Measurements from ENCODE around the gene NOD1. TPM values are rescaled to one million over a fixed set of nuclear protein-coding genes. Genes with fewer than 3 reads are reported as not detected.

Gene NOD1
- total and polyA plus RNA-seq, 2 of the 8 experiments (the other 6 are each of a cell fraction or from before 2014, with no cell fraction given) = 3.8 to 6.5 TPM

GRCh38 chr7:30463405-30464145, 15.0 kb downstream of the NOD1 start (continued):
- no peak for TF ChIP-seq RBBP5 (IDR thresholded peaks at IDR 0.05; ENCODE audit: borderline replicate concordance, low read depth, low read length)
- TF ChIP-seq KDM1A (IDR thresholded peaks at IDR 0.05; ENCODE audit: borderline replicate concordance, low read length) = no peak
- TF ChIP-seq EP300 (IDR thresholded peaks at IDR 0.05; ENCODE audit: borderline replicate concordance in 1 of 2, low read depth in 2 of 2, low read length in 2 of 2) = no peak
- TF ChIP-seq JUND (IDR thresholded peaks at IDR 0.05; ENCODE audit: low read length) = no peak
- TF ChIP-seq CHD7 (IDR thresholded peaks at IDR 0.05; ENCODE audit: insufficient replicate concordance, low read length) = no peak
- no peak for TF ChIP-seq RAD21 (IDR thresholded peaks at IDR 0.05 in 1 of 2, conservative IDR thresholded peaks at IDR 0.05 in 1 of 2; ENCODE audit: low read depth in 2 of 2, low read length in 2 of 2)
- TF ChIP-seq CBX5 (IDR thresholded peaks at IDR 0.05; ENCODE audit: low read depth, low read length) = no peak
- TF ChIP-seq USF2 (IDR thresholded peaks at IDR 0.05; ENCODE audit: low read length) = no peak

Data from H1 (cell line).